K562 treated with DMSO at 1 percent for 4 hours (cell line): ENCODE measurements around the gene RIPPLY2. TPM values are rescaled to one million over a fixed set of nuclear protein-coding genes. Genes with fewer than 3 reads are reported as not detected.

Experiments used
- total RNA-seq: library from RNA; unstranded; fragments of 300-600 nt; gene quantifications from 2 replicates; pipeline ENCODE4 v1.2.3, GENCODE V29; 2022; ENCODE audit not compliant: insufficient read depth

The RIPPLY2 gene
- total RNA-seq = not detected in 2 replicates

GRCh38 chr6:83853178-83854000 is at the start of gene RIPPLY2:
Gene RIPPLY2 (plus strand): TSS chr6:83853360. CDS start chr6:83853417, 57 bp downstream.

GRCh38 chr6:83859410-83860358 is 6.5 kb downstream of the RIPPLY2 start, which contains the start of gene CYB5R4:
Gene CYB5R4 (plus strand): TSS chr6:83859689. CDS start chr6:83859783, 94 bp downstream.

Other genes starting within 250 kb of the RIPPLY2 start
- gene SNAP91, start 144.3 kb upstream of the RIPPLY2 start, total RNA-seq = not detected in 2 replicates
- gene CYB5R4, start 6.3 kb downstream of the RIPPLY2 start, total RNA-seq = 2.1 and 5.6 TPM in 2 replicates
- 2.6 and 3.4 TPM in 2 replicates for gene MRAP2, start 180.4 kb downstream of the RIPPLY2 start, total RNA-seq